Kidney epithelial cell (primary cell): ENCODE results near the gene HRCT1. TPM values are rescaled to one million over a fixed set of nuclear protein-coding genes. Genes with fewer than 3 reads are reported as not detected.
A peak's percentile ranks its signal among the peaks of the same experiment; 100 is the strongest.
"Not testable (repeated sequence)": the region's sequence is repeated elsewhere in the genome, so short reads cannot be mapped to it uniquely, and the experiment has no call there.

Experiments used
- DNase-seq: peaks from one replicate; pipeline ENCODE4 v3.0.0-alpha.2; 2010; ENCODE audit warnings: low read depth
- H3K27me3 ChIP-seq: 2 replicates; pipeline ENCODE4 v1.6.0; 2011; ENCODE audit warnings: low read length; ENCODE audit not compliant: control insufficient read depth, insufficient read depth
- H3K36me3 ChIP-seq: 2 replicates; pipeline ENCODE4 v1.5.1; 2011; ENCODE audit warnings: low read length; ENCODE audit not compliant: control insufficient read depth, insufficient read depth
- H3K4me3 ChIP-seq: 2 replicates; pipeline ENCODE4 v1.5.1; 2011; ENCODE audit warnings: low read depth, mild to moderate bottlenecking, control low read depth, low read length
- CTCF ChIP-seq: IDR thresholded peaks from 2 replicates; pipeline ENCODE4 v1.5.1; 2011; ENCODE audit warnings: mild to moderate bottlenecking, moderate library complexity, low read length, control low read depth, inconsistent platforms; ENCODE audit not compliant: insufficient read depth, poor library complexity, severe bottlenecking
- total RNA-seq: library from RNA; depleted of rRNA; stranded (reverse); fragments of >200 nt; gene quantifications from 2 replicates; pipeline ENCODE4 v1.2.3, GENCODE V29; 2015

HRCT1 gene
- total RNA-seq, 1 donor from 2014 or later = 0.58 TPM

GRCh38 chr9:35910613-35911359, 4.8 kb downstream of the HRCT1 start:
- Histone ChIP-seq H3K4me3 (no peak overlapping the region), H3K27me3 (no peaks in the 10 kb centered on the region), H3K36me3 (no peaks in the 10 kb centered on the region)
- TF ChIP-seq CTCF = peak; percentile 60
- no peak for DNase-seq

- no peaks in the 10 kb centered on the region for H3K27me3 ChIP-seq
- DNase-seq = no peak
- no peaks in the 10 kb centered on the region for H3K36me3 ChIP-seq
- H3K4me3 ChIP-seq = no peak overlapping the region
- TF ChIP-seq CTCF = no peak
Measured at GRCh38 chr9:35911690-35912089, 5.7 kb downstream of the HRCT1 start.

- Histone ChIP-seq H3K36me3 (no peaks in the 10 kb centered on the region), H3K27me3 (no peaks in the 10 kb centered on the region), H3K4me3 (no peak overlapping the region)
- TF ChIP-seq CTCF = no peak
- no peak for DNase-seq
Measured at GRCh38 chr9:35912791-35913400, 6.9 kb downstream of the HRCT1 start.

GRCh38 chr9:35913429-35913828, 7.4 kb downstream of the HRCT1 start:
- not testable (repeated sequence) for DNase-seq, H3K27me3 ChIP-seq, H3K36me3 ChIP-seq, H3K4me3 ChIP-seq

GRCh38 chr9:35914301-35914807, 8.4 kb downstream of the HRCT1 start:
- Histone ChIP-seq H3K27me3 (no peaks in the 10 kb centered on the region), H3K4me3 (no peak overlapping the region), H3K36me3 (no peaks in the 10 kb centered on the region)
- DNase-seq = no peak
- TF ChIP-seq CTCF = no peak

- Histone ChIP-seq H3K36me3 (no peaks in the 10 kb centered on the region), H3K4me3 (no peak overlapping the region), H3K27me3 (no peaks in the 10 kb centered on the region)
- TF ChIP-seq CTCF = no peak
- no peak for DNase-seq
Measured at GRCh38 chr9:35915681-35916294, 9.8 kb downstream of the HRCT1 start.
